Ovary (tissue), 9 donors: ENCODE measurements around the gene ZFPM1. TPM values are rescaled to one million over a fixed set of nuclear protein-coding genes. Genes with fewer than 3 reads are reported as not detected.

Experiments used
- DNase-seq, 5 donors: peaks; one replicate each; pipeline ENCODE4 v3.0.0-alpha.2; 2019 to 2020
- H3K27ac ChIP-seq, 2 donors: fragments of 200-600 bp; one replicate each; pipeline versions ENCODE4 v1.5.1 to v1.8.0; 2019 to 2022
- H3K27me3 ChIP-seq: fragments of 200-600 bp; one replicate; pipeline ENCODE4 v1.8.0; 2022
- H3K36me3 ChIP-seq: fragments of 200-600 bp; sonication (generic); one replicate; pipeline ENCODE4 v1.5.1; 2019
- H3K4me1 ChIP-seq: one replicate; pipeline ENCODE4 v1.8.1; 2013; ENCODE audit warnings: mild to moderate bottlenecking, moderate library complexity; ENCODE audit not compliant: insufficient read depth
- H3K4me3 ChIP-seq: fragments of 200-600 bp; sonication (generic); one replicate; pipeline ENCODE4 v1.5.1; 2017
- H3K9me3 ChIP-seq, 2 donors: fragments of 200-600 bp in 1 of 2; sonication (generic) in 1 of 2; one replicate each; pipeline versions ENCODE4 v1.5.1 to v1.8.1; 2013 to 2019; ENCODE audit warnings: mild to moderate bottlenecking in 1 of 2, moderate library complexity in 1 of 2
- EP300 ChIP-seq: sonication (generic); formaldehyde crosslinking; IDR thresholded peaks from one replicate; pipeline ENCODE4 v1.6.1; 2017; ENCODE audit warnings: antibody characterized with exemption
- POLR2A ChIP-seq: fragments of 450-650 bp; IDR thresholded peaks from one replicate; pipeline ENCODE4 v1.6.1; 2017; ENCODE audit warnings: antibody characterized with exemption, mild to moderate bottlenecking, moderate library complexity
- WGBS, 3 donors: extraction: QIAGEN DNeasy Blood & Tissue Kit in 1 of 3; methylation state at CpG; one replicate each; pipeline versions ENCODE4 v1.1.5 to v1.1.7; 2013 to 2017; 5-methylcytosine and 5-hydroxymethylcytosine counted together
- intact Hi-C, 4 donors: fragments of 100-400 bp; cut with DNase I; formaldehyde crosslinking; loops; one replicate each; pipeline versions ENCODE4 v1.11.0 to v1.15.1; 2022 to 2023
- polyA plus RNA-seq, 2 donors: library from polyadenylated mRNA; stranded (reverse); fragments of 200-250 nt in 1 of 2; fragments of 350-450 nt in 1 of 2; fragmentation: Illumina TruSeq in 1 of 2; extraction: RNeasy Lipid Tissue Mini Kit (QIAGEN cat#74804) in 1 of 2; gene quantifications; one replicate each; pipeline ENCODE4 v1.2.3, GENCODE V29; 2013 to 2014
- total RNA-seq, 7 donors: library from RNA; depleted of rRNA in 2 of 7; stranded (reverse); fragments of >200 nt in 2 of 7; fragmentation: NEBNext Ultra II Directional in 3 of 7; extraction: Animal tissue kit (Norgen Biotek cat#: 25700) in 3 of 7; gene quantifications; one replicate each; pipeline versions ENCODE4 v1.1.0 to v1.2.4, GENCODE V29; 2016 to 2023
- TF ChIP-seq, protein P1 (sequence below), 3 donors: fragments of 450-650 bp in 2 of 3; fragments of 200-600 bp in 1 of 3; IDR thresholded peaks; one replicate each; pipeline versions ENCODE4 v1.5.1 to v1.8.0; 2016 to 2022; ENCODE audit warnings: antibody characterized with exemption in 3 of 3, mild to moderate bottlenecking in 1 of 3
- donor health status: DM: no; HTN: no; CAD: no; lungs with moderate emphysema.
- donor health status: DM: no; HTN: no; CAD: no.
- donor health status: Bipolar disorder and iron deficiency.
- donor health status: DM: yes; HTN: yes; CAD: no.
- donor health status: DM: no; HTN: no; CAD: no.
- donor health status: DM: yes; HTN: yes; CAD: no.

Gene ZFPM1
- total and polyA plus RNA-seq, 9 donors: 0.10 to 11.4 (median 3.5) TPM

DNA sequence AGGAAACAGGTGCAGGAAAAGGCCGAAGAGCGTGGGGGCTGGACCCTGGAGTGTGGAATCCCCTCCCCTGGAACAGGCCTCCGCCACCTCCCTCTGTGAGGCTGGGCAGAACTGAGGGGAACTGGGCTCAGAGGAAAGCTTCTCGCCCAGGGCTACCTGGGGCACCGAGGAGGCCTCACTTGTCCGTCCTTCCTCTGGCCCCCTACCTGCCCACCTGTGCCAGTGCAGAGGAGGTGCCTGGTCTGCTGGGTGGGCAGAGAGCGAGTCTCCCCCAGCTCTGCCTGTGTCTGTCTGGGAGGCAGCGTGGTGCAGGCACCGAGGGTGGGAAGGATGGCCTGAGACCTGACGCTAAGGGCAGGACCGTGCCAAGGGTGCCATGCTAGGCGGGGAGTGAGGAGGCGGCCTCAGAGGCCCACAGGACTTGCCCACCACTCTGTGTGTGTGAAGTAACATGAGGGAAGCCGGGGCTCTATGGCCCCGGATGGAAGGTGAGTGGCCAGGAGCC, 42.2 kb downstream of the ZFPM1 start:
- H3K9me3 ChIP-seq: no peaks in the 10 kb centered on the region
- intact Hi-C loops: no loop called here
- no peak overlapping the region for H3K27ac ChIP-seq
- DNase-seq: no peak
- H3K4me1 ChIP-seq: peaks cover 2% of the 10 kb centered on the region
- WGBS, 3 donors: 85 to 97% (median 96%) methylated on average over 15 of the region's 15 CpGs
- TF ChIP-seq POLR2A: no peak
- H3K27me3 ChIP-seq: no peaks in the 10 kb centered on the region
- no peaks in the 10 kb centered on the region for H3K36me3 ChIP-seq
- H3K4me3 ChIP-seq: no peak overlapping the region

DNA sequence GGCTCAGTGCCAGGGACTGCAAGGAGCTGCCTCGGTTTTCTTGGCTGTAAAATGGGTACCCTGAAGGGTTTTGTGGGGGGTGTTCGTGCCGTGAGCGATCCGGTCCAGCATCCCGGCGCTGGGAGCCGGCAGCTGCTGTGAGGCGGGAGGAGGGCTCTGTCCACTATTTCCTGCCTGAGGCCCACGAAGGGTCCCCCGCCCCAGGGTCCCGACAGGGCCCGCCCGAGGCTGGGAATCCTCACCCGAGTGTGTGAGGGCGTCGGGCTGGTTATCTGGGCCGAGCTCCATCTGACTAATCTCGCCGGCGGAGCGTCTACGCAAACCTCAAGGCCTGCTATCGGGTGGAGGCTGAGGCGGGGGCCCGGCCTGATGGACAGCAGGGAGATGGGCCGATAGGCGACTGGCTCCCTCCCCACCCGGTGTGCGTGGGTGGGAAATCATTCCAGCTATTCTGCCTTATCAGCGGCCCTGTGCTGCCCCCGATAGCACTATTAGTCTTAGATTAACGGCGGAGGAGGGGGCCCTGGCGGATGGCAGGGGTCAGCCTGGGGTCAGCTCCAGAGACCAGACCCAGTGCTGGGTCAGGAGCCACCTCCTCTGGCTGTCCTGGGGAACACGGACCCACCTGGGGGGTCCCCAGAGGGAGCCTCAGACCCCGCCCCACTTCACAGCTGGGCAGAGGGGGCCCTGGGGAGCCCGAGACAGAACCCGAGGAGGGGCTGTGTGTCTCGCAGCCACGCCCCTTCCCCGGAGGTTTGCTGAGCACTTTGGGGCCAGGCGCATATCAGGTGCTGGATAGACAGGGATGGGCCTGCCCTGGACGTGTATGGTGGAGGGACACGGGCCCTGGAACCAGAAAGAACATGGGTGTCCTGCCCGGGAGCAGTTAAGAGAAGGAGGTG, 44.7 kb downstream of the ZFPM1 start:
- DNase-seq: no peak
- Histone ChIP-seq H3K36me3 (no peaks in the 10 kb centered on the region), H3K4me1 (peaks cover 2% of the 10 kb centered on the region), H3K27ac (no peak overlapping the region), H3K9me3 (no peaks in the 10 kb centered on the region), H3K27me3 (no peaks in the 10 kb centered on the region), H3K4me3 (no peak overlapping the region)
- intact Hi-C loops: no loop called here
- TF ChIP-seq, protein P1, sequence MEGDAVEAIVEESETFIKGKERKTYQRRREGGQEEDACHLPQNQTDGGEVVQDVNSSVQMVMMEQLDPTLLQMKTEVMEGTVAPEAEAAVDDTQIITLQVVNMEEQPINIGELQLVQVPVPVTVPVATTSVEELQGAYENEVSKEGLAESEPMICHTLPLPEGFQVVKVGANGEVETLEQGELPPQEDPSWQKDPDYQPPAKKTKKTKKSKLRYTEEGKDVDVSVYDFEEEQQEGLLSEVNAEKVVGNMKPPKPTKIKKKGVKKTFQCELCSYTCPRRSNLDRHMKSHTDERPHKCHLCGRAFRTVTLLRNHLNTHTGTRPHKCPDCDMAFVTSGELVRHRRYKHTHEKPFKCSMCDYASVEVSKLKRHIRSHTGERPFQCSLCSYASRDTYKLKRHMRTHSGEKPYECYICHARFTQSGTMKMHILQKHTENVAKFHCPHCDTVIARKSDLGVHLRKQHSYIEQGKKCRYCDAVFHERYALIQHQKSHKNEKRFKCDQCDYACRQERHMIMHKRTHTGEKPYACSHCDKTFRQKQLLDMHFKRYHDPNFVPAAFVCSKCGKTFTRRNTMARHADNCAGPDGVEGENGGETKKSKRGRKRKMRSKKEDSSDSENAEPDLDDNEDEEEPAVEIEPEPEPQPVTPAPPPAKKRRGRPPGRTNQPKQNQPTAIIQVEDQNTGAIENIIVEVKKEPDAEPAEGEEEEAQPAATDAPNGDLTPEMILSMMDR (IDR thresholded peaks at IDR 0.05): no peak
- TF ChIP-seq POLR2A (no peak), EP300 (no peak)
- WGBS, 3 donors: 44 to 63% (median 47%) methylated on average over 40 to 46 of the region's 46 CpGs

DNA sequence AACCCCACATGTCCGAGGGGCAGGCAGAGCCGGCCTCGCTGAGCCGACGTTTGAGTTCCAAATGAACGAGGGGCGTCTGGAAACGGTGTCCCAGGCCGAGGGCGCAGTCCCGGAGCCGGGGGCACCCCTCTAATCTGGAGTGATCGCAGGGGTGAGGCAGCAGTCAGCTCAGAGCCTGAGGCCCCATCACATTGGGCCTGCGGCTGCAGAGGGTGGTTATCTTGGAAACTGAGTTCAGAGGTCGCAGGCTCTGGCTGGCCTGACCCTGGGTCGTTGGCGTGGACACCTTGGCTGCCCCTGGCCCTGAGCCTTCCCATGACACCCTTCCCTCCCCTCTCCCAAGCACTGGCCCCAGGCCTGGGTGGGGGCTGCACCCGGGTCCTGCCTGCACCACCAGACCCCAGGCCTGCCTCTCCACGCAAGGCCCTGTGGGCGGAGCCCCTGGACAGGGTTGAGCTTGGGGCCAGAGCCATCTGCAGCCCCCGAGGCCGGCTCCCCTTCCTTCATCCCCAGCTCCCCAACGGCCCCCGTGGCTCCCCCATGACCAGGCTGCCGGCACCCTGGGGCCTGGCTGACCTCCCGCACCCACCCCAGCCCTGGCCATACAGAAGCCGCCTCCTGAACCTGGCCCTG, 45.6 kb downstream of the ZFPM1 start:
- H3K9me3 ChIP-seq: no peaks in the 10 kb centered on the region
- H3K36me3 ChIP-seq: no peaks in the 10 kb centered on the region
- TF ChIP-seq POLR2A (no peak), EP300 (no peak)
- TF ChIP-seq, protein P1 (IDR thresholded peaks at IDR 0.05): no peak
- H3K27ac ChIP-seq: no peak overlapping the region
- H3K4me1 ChIP-seq: peaks cover 2% of the 10 kb centered on the region
- H3K4me3 ChIP-seq: no peak overlapping the region
- DNase-seq: no peak
- WGBS, 3 donors: 84 to 90% (median 84%) methylated on average over 26 to 27 of the region's 27 CpGs
- H3K27me3 ChIP-seq: no peaks in the 10 kb centered on the region
- intact Hi-C loops: no loop called here

DNA sequence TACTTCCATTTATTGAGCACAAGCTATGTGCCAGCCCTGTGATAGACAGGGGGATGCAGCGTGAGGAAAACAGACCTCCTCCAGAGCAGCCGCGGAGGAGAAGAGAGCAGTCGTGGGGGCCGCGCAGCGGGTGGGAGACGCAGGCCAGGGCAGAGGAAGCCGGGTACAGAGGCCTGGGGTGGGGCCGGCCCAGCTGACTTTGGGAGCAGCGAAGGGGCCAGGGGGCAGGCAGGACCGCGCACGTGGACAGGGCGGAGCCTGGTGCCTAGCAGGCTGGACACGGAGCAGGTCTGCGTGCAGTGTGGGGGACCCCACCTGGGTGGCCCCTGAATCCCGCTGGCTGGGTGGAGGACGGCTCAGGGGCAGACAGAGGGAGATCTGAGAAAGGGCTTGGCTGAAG, 46.2 kb downstream of the ZFPM1 start:
- no peaks in the 10 kb centered on the region for H3K27me3 ChIP-seq
- H3K4me1 ChIP-seq: peaks cover 2% of the 10 kb centered on the region
- no peaks in the 10 kb centered on the region for H3K36me3 ChIP-seq
- WGBS, 3 donors: 76 to 82% (median 78%) methylated on average over 19 of the region's 19 CpGs
- H3K27ac ChIP-seq: no peak overlapping the region
- no peak for DNase-seq
- TF ChIP-seq, protein P1 (IDR thresholded peaks at IDR 0.05): no peak
- TF ChIP-seq EP300 (no peak), POLR2A (no peak)
- H3K4me3 ChIP-seq: no peak overlapping the region
- intact Hi-C loops: no loop called here
- H3K9me3 ChIP-seq: no peaks in the 10 kb centered on the region
